Keratinocyte (primary cell): ENCODE data around the gene TMEM174. TPM values are rescaled to one million over a fixed set of nuclear protein-coding genes. Genes with fewer than 3 reads are reported as not detected.

Experiments used
- DNase-seq: peaks from one replicate; pipeline ENCODE4 v3.0.0-alpha.2; 2011; ENCODE audit warnings: low read depth, missing footprints, low spot score
- FAIRE-seq: peaks from 2 replicates; lab custom pipeline; 2011; peaks lifted over from hg19 to GRCh38; lab: Jason Lieb, UNC
- H2AFZ ChIP-seq: 2 replicates; pipeline ENCODE4 v1.6.0; 2012; ENCODE audit warnings: low read length, control low read depth, inconsistent platforms; ENCODE audit not compliant: control insufficient read depth
- H3K27ac ChIP-seq: 2 replicates; pipeline ENCODE4 v1.5.1; 2011; ENCODE audit warnings: low read length; ENCODE audit not compliant: control insufficient read depth, insufficient read depth
- H3K27me3 ChIP-seq: 3 replicates; pipeline ENCODE4 v1.6.0; 2011; ENCODE audit warnings: low read length; ENCODE audit not compliant: control insufficient read depth, insufficient read depth; ENCODE audit errors: extremely low read depth
- H3K36me3 ChIP-seq, 2 experiments: 2 replicates in 1 of 2; 3 replicates in 1 of 2; pipeline ENCODE4 v1.5.1; 2011; ENCODE audit warnings: low read length in 2 of 2, mild to moderate bottlenecking in 1 of 2; ENCODE audit not compliant: control insufficient read depth in 2 of 2, insufficient read depth in 2 of 2; ENCODE audit errors: extremely low read depth in 1 of 2
- H3K4me1 ChIP-seq: 3 replicates; pipeline ENCODE4 v1.5.1; 2011; ENCODE audit warnings: low read length; ENCODE audit not compliant: control insufficient read depth, insufficient read depth; ENCODE audit errors: extremely low read depth
- H3K4me2 ChIP-seq: 3 replicates; pipeline ENCODE4 v1.6.0; 2011; ENCODE audit warnings: low read depth, low read length; ENCODE audit not compliant: control insufficient read depth, insufficient read depth; ENCODE audit errors: extremely low read depth
- H3K4me3 ChIP-seq, 3 experiments: fragments of 200-600 bp in 1 of 3; sonication (generic) in 1 of 3; 2 replicates in 2 of 3; 3 replicates in 1 of 3; pipeline ENCODE4 v1.5.1; 2011 to 2016; ENCODE audit warnings: low read length in 3 of 3, mild to moderate bottlenecking in 3 of 3, control low read depth in 2 of 3, inconsistent platforms in 1 of 3, low read depth in 1 of 3, mixed read lengths in 1 of 3, mixed run types in 1 of 3, moderate library complexity in 1 of 3; ENCODE audit not compliant: control insufficient read depth in 2 of 3, insufficient read depth in 2 of 3; ENCODE audit errors: extremely low read depth in 1 of 3
- H3K79me2 ChIP-seq: 2 replicates; pipeline ENCODE4 v1.6.0; 2012; ENCODE audit warnings: low read length; ENCODE audit not compliant: control insufficient read depth, insufficient read depth
- H3K9ac ChIP-seq: 3 replicates; pipeline ENCODE4 v1.6.0; 2011; ENCODE audit warnings: low read length; ENCODE audit not compliant: control insufficient read depth, insufficient read depth; ENCODE audit errors: extremely low read depth
- H3K9me1 ChIP-seq: 3 replicates; pipeline ENCODE4 v1.6.0; 2011; ENCODE audit warnings: low read length; ENCODE audit not compliant: control insufficient read depth, insufficient read depth; ENCODE audit errors: extremely low read depth
- H3K9me3 ChIP-seq: 2 replicates; pipeline ENCODE4 v1.5.1; 2012; ENCODE audit warnings: low read depth, low read length; ENCODE audit not compliant: control insufficient read depth
- H4K20me1 ChIP-seq: 3 replicates; pipeline ENCODE4 v1.6.0; 2011; ENCODE audit warnings: low read length; ENCODE audit not compliant: control insufficient read depth, insufficient read depth; ENCODE audit errors: extremely low read depth
- CTCF ChIP-seq, 3 experiments: IDR thresholded peaks in 1 of 3; conservative IDR thresholded peaks in 1 of 3; optimal IDR thresholded peaks in 1 of 3; 2 replicates in 2 of 3; 3 replicates in 1 of 3; pipeline versions ENCODE3 to v1.5.1; 2011; ENCODE audit warnings: low read length in 3 of 3, mild to moderate bottlenecking in 3 of 3, moderate library complexity in 2 of 3, control low read depth in 1 of 3, inconsistent platforms in 1 of 3; ENCODE audit not compliant: insufficient read depth in 2 of 3; ENCODE audit errors: extremely low read depth in 1 of 3
- EZH2 ChIP-seq: IDR thresholded peaks from one replicate; pipeline ENCODE4 v1.6.1; 2012; ENCODE audit warnings: inconsistent platforms, mild to moderate bottlenecking, low read length, moderate library complexity
- dilution Hi-C: fragments of 300-500 bp; cut with MboI; formaldehyde crosslinking; loops from one replicate; pipeline ENCODE4 v1.7.0; 2020; ENCODE audit warnings: low sequenced_read_pairs; ENCODE audit not compliant: extremely low pct_ligation_motif_present
- polyA plus RNA-seq, 5 experiments: library from polyadenylated mRNA; depleted of rRNA in 3 of 5; stranded (reverse) in 3 of 5; stranded (forward) in 1 of 5; unstranded in 1 of 5; fragments of >200 nt; gene quantifications; 1 replicate in 1 of 5; 2 replicates in 3 of 5; 3 replicates in 1 of 5; pipeline versions ENCODE4 v1.2.1 to v1.2.3, GENCODE V29; 2011 to 2012; ENCODE audit warnings: missing spikeins in 2 of 5, low read depth in 1 of 5, low replicate concordance in 1 of 5

TMEM174 gene
- polyA plus RNA-seq, 1 donor (not counting 4 experiments of a cell fraction or from before 2014, with no cell fraction given) = not detected

DNA sequence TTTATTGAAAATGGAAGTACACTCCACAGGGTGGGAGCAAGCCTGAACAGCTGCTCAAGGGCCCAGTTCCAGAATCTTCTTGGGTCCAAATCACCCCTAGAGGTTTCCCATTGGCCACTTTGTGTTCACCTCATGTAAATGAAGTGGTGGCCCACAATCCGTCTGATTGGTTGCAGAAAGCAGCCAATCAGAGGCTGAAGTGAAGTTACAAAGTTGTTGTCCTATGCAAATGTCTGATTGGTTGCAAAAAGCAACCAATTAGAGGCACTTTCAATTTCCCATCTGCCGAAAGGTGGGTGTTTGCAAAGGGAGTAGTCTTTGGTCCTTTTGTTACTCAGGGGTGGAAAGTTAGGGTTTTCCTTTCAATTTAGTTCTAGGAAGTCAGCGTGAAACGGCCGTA is 43.9 kb upstream of the TMEM174 start:
- Histone ChIP-seq H3K27me3 (no peaks in the 10 kb centered on the region), H2AFZ (no peak overlapping the region), H3K4me2 (no peak overlapping the region), H4K20me1 (no peaks in the 10 kb centered on the region), H3K36me3 (peaks cover 11 to 13% of the 10 kb centered on the region in 2 experiments), H3K9me3 (no peaks in the 10 kb centered on the region), H3K9me1 (no peaks in the 10 kb centered on the region), H3K27ac (no peak overlapping the region), H3K4me3 (no peak overlapping the region), H3K79me2 (no peaks in the 10 kb centered on the region), H3K9ac (no peak overlapping the region), H3K4me1 (no peaks in the 10 kb centered on the region)
- dilution Hi-C loops = no loop called here
- FAIRE-seq (no peak), DNase-seq (no peak)
- TF ChIP-seq EZH2 (no peak), CTCF (optimal IDR thresholded peaks at IDR 0.05 in 1 of 3, IDR thresholded peaks at IDR 0.05 in 1 of 3, conservative IDR thresholded peaks at IDR 0.05 in 1 of 3; ENCODE audit: extremely low read depth in 1 of 3, insufficient read depth in 2 of 3, low read length in 3 of 3) (no peak)

GRCh38 chr5:73130811-73131210 is 42.2 kb upstream of the TMEM174 start:
- FAIRE-seq = no peak

More at GRCh38 chr5:73130811-73131210, 42.2 kb upstream of the TMEM174 start:
- H3K27me3 ChIP-seq = no peaks in the 10 kb centered on the region
- H3K36me3 ChIP-seq = peaks cover 4 to 5% of the 10 kb centered on the region in 2 experiments
- no peaks in the 10 kb centered on the region for H3K9me3 ChIP-seq
- H4K20me1 ChIP-seq = no peaks in the 10 kb centered on the region
- H3K27ac ChIP-seq = no peak overlapping the region
- H3K9ac ChIP-seq = no peak overlapping the region
- no peak overlapping the region for H3K4me3 ChIP-seq
- no peaks in the 10 kb centered on the region for H3K9me1 ChIP-seq
- no peaks in the 10 kb centered on the region for H3K79me2 ChIP-seq
- DNase-seq = no peak
- dilution Hi-C loops = no loop called here
- H3K4me2 ChIP-seq = no peak overlapping the region
- TF ChIP-seq EZH2 = no peak
- no peak for TF ChIP-seq CTCF (optimal IDR thresholded peaks at IDR 0.05 in 1 of 3, IDR thresholded peaks at IDR 0.05 in 1 of 3, conservative IDR thresholded peaks at IDR 0.05 in 1 of 3; ENCODE audit: extremely low read depth in 1 of 3, insufficient read depth in 2 of 3, low read length in 3 of 3)
- H2AFZ ChIP-seq = no peak overlapping the region
- no peaks in the 10 kb centered on the region for H3K4me1 ChIP-seq
